Nephron progenitor cell (in vitro differentiated cells): Measurements from ENCODE around the gene SLCO3A1.

ENCODE experiments used
- DNase-seq: peaks from one replicate; pipeline ENCODE4 v3.0.0; 2021
- H3K27ac Mint-ChIP-seq: 2 replicates; pipeline ENCODE4 v1.8.0; 2021; ENCODE audit warnings: mild to moderate bottlenecking, moderate library complexity, mixed read lengths
- H3K27me3 Mint-ChIP-seq: 2 replicates; pipeline ENCODE4 v1.8.0; 2021; ENCODE audit warnings: mild to moderate bottlenecking, low read depth, mixed read lengths; ENCODE audit not compliant: poor library complexity
- H3K36me3 Mint-ChIP-seq: 2 replicates; pipeline ENCODE4 v1.8.0; 2021; ENCODE audit warnings: low read depth, mixed read lengths
- H3K4me1 Mint-ChIP-seq: 2 replicates; pipeline ENCODE4 v1.8.0; 2021; ENCODE audit warnings: mixed read lengths
- H3K4me3 Mint-ChIP-seq: 2 replicates; pipeline ENCODE4 v1.8.0; 2021; ENCODE audit warnings: mild to moderate bottlenecking, moderate library complexity, mixed read lengths
- H3K9me3 Mint-ChIP-seq: 2 replicates; pipeline ENCODE4 v1.8.0; 2021; ENCODE audit warnings: mild to moderate bottlenecking, moderate library complexity, mixed read lengths
- TF ChIP-seq, protein P1 (sequence below): fragments of 200-600 bp; sonication (generic); IDR thresholded peaks from 2 replicates; pipeline ENCODE4 v1.5.0; 2021; ENCODE audit warnings: antibody characterized with exemption

Gene SLCO3A1

DNA sequence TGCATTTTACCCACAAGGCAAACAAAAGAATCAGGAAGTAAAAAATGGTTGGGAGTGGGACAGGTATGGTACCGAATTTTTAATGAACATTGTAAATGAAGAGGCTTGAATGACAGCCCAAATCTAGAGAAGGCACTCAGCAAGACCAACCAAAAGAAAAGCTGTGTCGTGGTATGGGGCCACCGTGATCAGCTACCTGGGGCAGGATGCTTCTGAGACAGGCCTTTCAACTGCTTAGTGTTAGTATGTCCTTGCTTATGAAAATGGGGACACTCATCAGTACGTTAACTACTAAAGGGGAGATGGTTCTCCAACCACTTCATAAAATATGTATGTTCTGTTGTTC, 311.5 kb downstream of the SLCO3A1 start:
- no peak for DNase-seq
- Mint-ChIP-seq H3K27me3 (peaks cover 7% of the 10 kb centered on the region), H3K36me3 (no peaks in the 10 kb centered on the region), H3K4me1 (peaks cover 32% of the 10 kb centered on the region), H3K27ac (no peak overlapping the region), H3K9me3 (no peaks in the 10 kb centered on the region), H3K4me3 (no peak overlapping the region)
- TF ChIP-seq, protein P1, sequence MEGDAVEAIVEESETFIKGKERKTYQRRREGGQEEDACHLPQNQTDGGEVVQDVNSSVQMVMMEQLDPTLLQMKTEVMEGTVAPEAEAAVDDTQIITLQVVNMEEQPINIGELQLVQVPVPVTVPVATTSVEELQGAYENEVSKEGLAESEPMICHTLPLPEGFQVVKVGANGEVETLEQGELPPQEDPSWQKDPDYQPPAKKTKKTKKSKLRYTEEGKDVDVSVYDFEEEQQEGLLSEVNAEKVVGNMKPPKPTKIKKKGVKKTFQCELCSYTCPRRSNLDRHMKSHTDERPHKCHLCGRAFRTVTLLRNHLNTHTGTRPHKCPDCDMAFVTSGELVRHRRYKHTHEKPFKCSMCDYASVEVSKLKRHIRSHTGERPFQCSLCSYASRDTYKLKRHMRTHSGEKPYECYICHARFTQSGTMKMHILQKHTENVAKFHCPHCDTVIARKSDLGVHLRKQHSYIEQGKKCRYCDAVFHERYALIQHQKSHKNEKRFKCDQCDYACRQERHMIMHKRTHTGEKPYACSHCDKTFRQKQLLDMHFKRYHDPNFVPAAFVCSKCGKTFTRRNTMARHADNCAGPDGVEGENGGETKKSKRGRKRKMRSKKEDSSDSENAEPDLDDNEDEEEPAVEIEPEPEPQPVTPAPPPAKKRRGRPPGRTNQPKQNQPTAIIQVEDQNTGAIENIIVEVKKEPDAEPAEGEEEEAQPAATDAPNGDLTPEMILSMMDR: no peak

DNA sequence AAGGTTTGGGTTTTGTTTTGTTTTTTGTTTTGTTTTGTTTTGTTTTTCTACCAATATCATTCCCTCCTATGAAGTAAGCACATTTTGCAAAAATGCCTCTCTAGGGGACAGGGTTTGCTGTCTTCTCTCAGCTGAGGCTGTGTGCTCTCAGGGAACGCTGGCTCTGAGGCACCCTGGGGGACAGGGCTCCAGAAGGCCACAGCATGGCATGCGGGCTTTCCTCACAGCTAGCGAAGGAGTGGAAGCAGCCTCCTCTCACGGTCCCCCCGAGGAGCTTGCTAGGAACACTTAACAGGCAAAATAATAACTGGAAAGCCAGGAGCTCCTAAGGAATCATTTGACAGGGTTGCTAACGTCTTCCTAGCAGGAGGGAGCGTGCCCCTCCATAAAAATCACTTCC, 312.5 kb downstream of the SLCO3A1 start:
- H3K27me3 Mint-ChIP-seq: peaks cover 10% of the 10 kb centered on the region
- H3K27ac Mint-ChIP-seq: no peak overlapping the region
- DNase-seq: peak; percentile 17
- H3K36me3 Mint-ChIP-seq: no peaks in the 10 kb centered on the region
- H3K4me1 Mint-ChIP-seq: peaks cover 27% of the 10 kb centered on the region
- no peaks in the 10 kb centered on the region for H3K9me3 Mint-ChIP-seq
- TF ChIP-seq, protein P1: no peak
- H3K4me3 Mint-ChIP-seq: no peak overlapping the region

DNA sequence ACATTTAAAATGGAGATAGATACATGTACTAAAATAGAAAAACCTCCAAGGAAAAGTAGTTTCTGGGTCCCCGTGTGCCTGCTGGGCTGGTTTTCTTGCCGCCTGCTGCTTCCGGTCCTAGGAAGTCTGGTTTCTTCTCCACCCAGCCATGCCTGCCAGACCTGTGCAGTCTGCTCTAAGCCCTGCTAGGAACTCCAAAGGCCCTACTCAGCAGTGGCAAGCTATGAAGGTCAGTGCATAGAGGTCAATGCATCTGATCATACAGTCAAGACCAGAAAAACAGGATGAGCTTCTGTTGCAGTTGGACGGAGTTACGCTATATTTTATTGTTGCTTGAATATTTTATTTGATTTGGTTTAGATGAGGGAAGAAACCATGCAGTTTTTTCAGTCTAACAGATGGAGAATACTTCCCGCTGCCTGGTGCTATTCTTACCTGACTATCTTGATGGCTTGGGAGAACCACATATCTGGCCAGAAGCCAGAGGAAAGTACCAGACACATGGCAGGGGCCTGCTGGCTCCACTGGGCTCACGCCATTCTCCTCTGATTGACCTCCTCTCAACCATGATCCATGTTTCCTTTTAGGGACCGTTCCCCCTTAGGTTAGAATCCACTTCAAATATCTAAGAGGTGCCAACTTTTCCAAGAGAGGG, 313.4 kb downstream of the SLCO3A1 start:
- no peak overlapping the region for H3K4me3 Mint-ChIP-seq
- peaks cover 27% of the 10 kb centered on the region for H3K4me1 Mint-ChIP-seq
- no peak overlapping the region for H3K27ac Mint-ChIP-seq
- no peaks in the 10 kb centered on the region for H3K36me3 Mint-ChIP-seq
- H3K9me3 Mint-ChIP-seq: peaks cover 3% of the 10 kb centered on the region
- peaks cover 10% of the 10 kb centered on the region for H3K27me3 Mint-ChIP-seq
- DNase-seq: no peak
- TF ChIP-seq, protein P1: no peak

DNA sequence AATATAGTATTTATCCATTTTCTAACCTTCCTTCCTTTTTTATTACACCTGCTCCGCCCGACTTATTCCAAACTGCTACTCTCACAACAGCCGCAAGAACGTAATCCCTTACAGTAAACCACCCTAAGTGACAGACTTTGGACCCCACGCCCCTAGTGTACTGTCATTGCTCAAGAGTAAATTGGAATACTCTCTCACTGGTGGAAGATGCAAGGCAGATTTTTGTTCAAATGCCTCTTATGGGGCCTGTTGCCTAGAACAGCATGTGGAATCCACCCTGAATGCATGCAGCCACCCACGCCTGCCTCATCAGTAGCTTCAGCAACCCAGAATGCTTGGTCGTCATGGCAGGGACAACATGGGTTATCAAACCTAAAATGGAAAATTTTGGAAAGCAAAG, 313.9 kb downstream of the SLCO3A1 start:
- TF ChIP-seq, protein P1: no peak
- H3K27ac Mint-ChIP-seq: no peak overlapping the region
- peaks cover 10% of the 10 kb centered on the region for H3K27me3 Mint-ChIP-seq
- H3K9me3 Mint-ChIP-seq: peaks cover 6% of the 10 kb centered on the region
- peaks cover 27% of the 10 kb centered on the region for H3K4me1 Mint-ChIP-seq
- no peak for DNase-seq
- H3K4me3 Mint-ChIP-seq: no peak overlapping the region
- no peaks in the 10 kb centered on the region for H3K36me3 Mint-ChIP-seq

DNA sequence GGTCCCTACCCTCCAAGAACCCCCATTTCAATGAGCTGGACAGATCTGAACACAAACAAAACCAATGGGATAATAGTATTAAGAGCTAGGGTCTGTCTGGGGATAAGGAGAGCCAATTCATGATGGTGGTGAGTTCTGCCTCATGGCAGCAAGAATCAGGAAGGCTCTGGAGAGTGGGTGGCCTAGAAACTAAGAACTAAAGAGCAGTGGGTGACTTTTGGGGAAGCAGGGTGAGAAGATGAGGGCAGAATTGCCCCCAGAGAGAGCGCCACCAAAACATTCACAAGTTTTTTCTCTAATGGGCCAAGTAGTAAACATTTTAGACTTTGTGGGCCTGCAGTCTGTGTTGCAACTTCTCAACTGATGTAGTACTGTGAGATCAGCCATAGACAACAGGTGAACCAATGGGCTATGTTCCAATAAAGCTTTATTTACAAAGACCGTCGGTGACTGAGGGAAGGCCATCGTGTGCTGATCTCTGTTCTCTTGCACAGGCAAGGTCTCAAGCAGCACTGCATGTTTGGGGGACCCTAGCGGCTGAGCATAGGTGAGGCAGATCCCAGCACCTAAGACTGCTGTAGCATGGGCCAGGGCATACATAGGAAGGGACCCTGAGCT, 314.7 kb downstream of the SLCO3A1 start:
- Mint-ChIP-seq H3K4me1 (peaks cover 27% of the 10 kb centered on the region), H3K27ac (no peak overlapping the region), H3K4me3 (no peak overlapping the region), H3K27me3 (peaks cover 10% of the 10 kb centered on the region), H3K36me3 (no peaks in the 10 kb centered on the region), H3K9me3 (peaks cover 8% of the 10 kb centered on the region)
- TF ChIP-seq, protein P1: no peak
- no peak for DNase-seq

DNA sequence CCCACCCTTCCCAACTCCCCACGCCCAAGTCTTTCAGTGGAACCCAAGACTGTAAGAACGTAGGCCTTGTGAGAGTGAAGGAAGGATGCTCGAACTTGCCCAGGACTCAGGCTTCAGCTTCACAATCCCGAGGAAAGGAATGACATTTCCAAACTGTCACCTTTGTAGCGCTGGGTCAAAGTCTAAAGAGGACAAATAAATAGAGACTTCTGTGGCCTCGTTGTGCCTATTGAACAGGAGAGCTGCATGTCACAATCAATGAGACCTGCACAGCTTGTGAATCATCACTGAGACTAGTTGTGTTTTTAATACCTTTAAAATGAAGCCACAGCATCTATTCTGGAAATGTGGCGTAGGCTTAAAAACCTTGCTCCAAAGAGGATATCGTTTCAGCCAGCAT, 317.4 kb downstream of the SLCO3A1 start:
- TF ChIP-seq, protein P1: no peak
- Mint-ChIP-seq H3K9me3 (peaks cover 8% of the 10 kb centered on the region), H3K36me3 (no peaks in the 10 kb centered on the region), H3K4me3 (no peak overlapping the region), H3K27ac (no peak overlapping the region), H3K4me1 (peaks cover 8% of the 10 kb centered on the region), H3K27me3 (peaks cover 10% of the 10 kb centered on the region)
- no peak for DNase-seq
